Loucy (cell line): ENCODE data around the gene STON2.

Experiments used
- H2AFZ ChIP-seq: fragments of 200-600 bp; sonication (generic); 2 replicates; pipeline ENCODE4 v1.6.0; 2016; ENCODE audit warnings: antibody characterized with exemption, mild to moderate bottlenecking, low read length, moderate library complexity
- H3F3A ChIP-seq: fragments of 200-600 bp; 2 replicates; pipeline ENCODE4 v1.6.0; 2016; ENCODE audit warnings: antibody characterized with exemption, low read depth, mild to moderate bottlenecking
- H3K27me3 ChIP-seq: fragments of 200-600 bp; sonication (generic); 2 replicates; pipeline ENCODE4 v1.6.1; 2014; ENCODE audit warnings: low read length, mild to moderate bottlenecking; ENCODE audit not compliant: insufficient read depth, poor library complexity, severe bottlenecking
- H3K36me3 ChIP-seq: fragments of 200-600 bp; sonication (generic); 2 replicates; pipeline ENCODE4 v1.6.1; 2016; ENCODE audit warnings: low read length; ENCODE audit not compliant: insufficient read depth
- H3K4me1 ChIP-seq: fragments of 200-600 bp; sonication (generic); 2 replicates; pipeline ENCODE4 v1.5.1; 2014; ENCODE audit warnings: low read length, mild to moderate bottlenecking; ENCODE audit not compliant: insufficient read depth, poor library complexity, severe bottlenecking
- H3K4me2 ChIP-seq: fragments of 200-600 bp; sonication (generic); 2 replicates; pipeline ENCODE4 v1.6.0; 2014; ENCODE audit warnings: antibody characterized with exemption, low read length, low read depth, mild to moderate bottlenecking; ENCODE audit not compliant: poor library complexity, severe bottlenecking
- H3K4me3 ChIP-seq: fragments of 200-600 bp; sonication (generic); 2 replicates; pipeline ENCODE4 v1.5.1; 2014; ENCODE audit warnings: low read length, mild to moderate bottlenecking, mixed read lengths; ENCODE audit not compliant: poor library complexity, severe bottlenecking
- H3K79me2 ChIP-seq: fragments of 200-600 bp; sonication (generic); 2 replicates; pipeline ENCODE4 v1.6.1; 2014; ENCODE audit warnings: low read length; ENCODE audit not compliant: insufficient read depth
- H3K9ac ChIP-seq: fragments of 200-600 bp; sonication (generic); 2 replicates; pipeline ENCODE4 v1.6.0; 2014; ENCODE audit warnings: mild to moderate bottlenecking, low read depth, low read length, moderate library complexity; ENCODE audit not compliant: poor library complexity, severe bottlenecking
- H3K9me2 ChIP-seq: fragments of 200-600 bp; sonication (generic); replicated peaks from 2 replicates; pipeline ENCODE4 v1.6.1; 2016; ENCODE audit warnings: low read depth, low read length, mixed read lengths
- H3K9me3 ChIP-seq: fragments of 200-600 bp; sonication (generic); 2 replicates; pipeline ENCODE4 v1.6.1; 2014; ENCODE audit warnings: mild to moderate bottlenecking, antibody characterized with exemption, low read length, low read depth; ENCODE audit not compliant: insufficient read depth
- H4K20me1 ChIP-seq: fragments of 200-600 bp; sonication (generic); 2 replicates; pipeline ENCODE4 v1.6.0; 2014; ENCODE audit warnings: antibody characterized with exemption, low read length, mild to moderate bottlenecking; ENCODE audit not compliant: insufficient read depth, poor library complexity, severe bottlenecking
- CTCF ChIP-seq: fragments of 200-600 bp; sonication (generic); conservative IDR thresholded peaks from 2 replicates; pipeline ENCODE4 v1.5.1; 2014; ENCODE audit warnings: mild to moderate bottlenecking, antibody characterized with exemption, low read length
- EZH2phosphoT487 ChIP-seq: fragments of 200-600 bp; IDR thresholded peaks from 2 replicates; pipeline ENCODE4 v1.6.1; 2018; ENCODE audit warnings: antibody characterized with exemption, mild to moderate bottlenecking, moderate library complexity, borderline replicate concordance

Gene STON2

GRCh38 chr14:81351205-81351604, 48.9 kb downstream of the STON2 start:
- no peaks in the 10 kb centered on the region for H4K20me1 ChIP-seq
- H3F3A ChIP-seq = no peaks in the 10 kb centered on the region
- H3K9me2 ChIP-seq = no peaks in the 10 kb centered on the region
- H3K4me1 ChIP-seq = no peaks in the 10 kb centered on the region
- H3K4me3 ChIP-seq = no peak overlapping the region
- TF ChIP-seq CTCF (no peak), EZH2phosphoT487 (no peak)
- no peak overlapping the region for H3K9ac ChIP-seq
- H3K36me3 ChIP-seq = no peaks in the 10 kb centered on the region
- no peaks in the 10 kb centered on the region for H3K27me3 ChIP-seq
- no peak overlapping the region for H3K4me2 ChIP-seq
- H3K9me3 ChIP-seq = no peaks in the 10 kb centered on the region
- no peaks in the 10 kb centered on the region for H3K79me2 ChIP-seq
- H2AFZ ChIP-seq = no peak overlapping the region

- Histone ChIP-seq H2AFZ (no peak overlapping the region), H3K9me2 (no peaks in the 10 kb centered on the region), H3K9me3 (no peaks in the 10 kb centered on the region), H3K4me1 (no peaks in the 10 kb centered on the region), H3F3A (no peaks in the 10 kb centered on the region), H3K27me3 (no peaks in the 10 kb centered on the region), H3K36me3 (no peaks in the 10 kb centered on the region), H3K4me2 (no peak overlapping the region), H3K4me3 (no peak overlapping the region), H3K9ac (no peak overlapping the region), H3K79me2 (no peaks in the 10 kb centered on the region), H4K20me1 (no peaks in the 10 kb centered on the region)
- TF ChIP-seq CTCF (no peak), EZH2phosphoT487 (no peak)
These were observed 49.6 kb downstream of the STON2 start for GRCh38 chr14:81350344-81351130.

- TF ChIP-seq EZH2phosphoT487 (no peak), CTCF (no peak)
- H3K4me3 ChIP-seq = no peak overlapping the region
- no peak overlapping the region for H3K9ac ChIP-seq
- no peak overlapping the region for H3K4me2 ChIP-seq
- H4K20me1 ChIP-seq = no peaks in the 10 kb centered on the region
- H3K27me3 ChIP-seq = no peaks in the 10 kb centered on the region
- H3F3A ChIP-seq = no peaks in the 10 kb centered on the region
- H3K9me3 ChIP-seq = no peaks in the 10 kb centered on the region
- no peaks in the 10 kb centered on the region for H3K9me2 ChIP-seq
- no peaks in the 10 kb centered on the region for H3K4me1 ChIP-seq
- no peaks in the 10 kb centered on the region for H3K36me3 ChIP-seq
- no peaks in the 10 kb centered on the region for H3K79me2 ChIP-seq
- no peak overlapping the region for H2AFZ ChIP-seq
These were observed 52.1 kb downstream of the STON2 start for GRCh38 chr14:81348061-81348460.
